HUES6 (cell line): ENCODE data around the gene PERCC1.

ENCODE experiments used
- H3K27ac ChIP-seq: 2 replicates; pipeline ENCODE4 v1.7.0; 2013; ENCODE audit warnings: low read depth, mild to moderate bottlenecking, low read length, inconsistent platforms
- H3K27me3 ChIP-seq: 2 replicates; pipeline ENCODE4 v1.6.1; 2013; ENCODE audit warnings: low read length; ENCODE audit not compliant: control insufficient read depth, insufficient read depth
- H3K36me3 ChIP-seq: 2 replicates; pipeline ENCODE4 v1.6.1; 2013; ENCODE audit warnings: low read length; ENCODE audit not compliant: control insufficient read depth, insufficient read depth
- H3K4me1 ChIP-seq: 2 replicates; pipeline ENCODE4 v1.6.1; 2013; ENCODE audit warnings: low read length; ENCODE audit not compliant: control insufficient read depth, insufficient read depth
- H3K4me3 ChIP-seq: 2 replicates; pipeline ENCODE4 v1.5.1; 2013; ENCODE audit warnings: low read depth, low read length
- H3K9ac ChIP-seq: one replicate; pipeline ENCODE4 v1.6.1; 2013; ENCODE audit warnings: mild to moderate bottlenecking, low read length
- H3K9me3 ChIP-seq: 2 replicates; pipeline ENCODE4 v1.6.1; 2013; ENCODE audit warnings: low read depth, low read length; ENCODE audit not compliant: control insufficient read depth, insufficient read depth

PERCC1 gene

GRCh38 chr16:1395444-1396031 lies 35.3 kb upstream of the PERCC1 start:
- Histone ChIP-seq H3K27me3 (no peaks in the 10 kb centered on the region), H3K9ac (no peak overlapping the region), H3K9me3 (no peaks in the 10 kb centered on the region), H3K27ac (no peak overlapping the region), H3K4me3 (no peak overlapping the region), H3K4me1 (no peaks in the 10 kb centered on the region), H3K36me3 (peaks cover 36% of the 10 kb centered on the region)

- Histone ChIP-seq H3K27me3 (no peaks in the 10 kb centered on the region), H3K36me3 (peaks cover 41% of the 10 kb centered on the region), H3K9ac (no peak overlapping the region)
Measured at GRCh38 chr16:1397779-1398178, 33.1 kb upstream of the PERCC1 start.

GRCh38 chr16:1398351-1398750 lies 32.5 kb upstream of the PERCC1 start:
- Histone ChIP-seq H3K36me3 (peaks cover 41% of the 10 kb centered on the region), H3K27me3 (no peaks in the 10 kb centered on the region), H3K9me3 (no peaks in the 10 kb centered on the region), H3K27ac (no peak overlapping the region), H3K9ac (no peak overlapping the region), H3K4me1 (no peaks in the 10 kb centered on the region), H3K4me3 (no peak overlapping the region)

More at GRCh38 chr16:1397779-1398178, 33.1 kb upstream of the PERCC1 start:
- Histone ChIP-seq H3K4me3 (no peak overlapping the region), H3K9me3 (no peaks in the 10 kb centered on the region), H3K4me1 (no peaks in the 10 kb centered on the region), H3K27ac (no peak overlapping the region)

- Histone ChIP-seq H3K9me3 (no peaks in the 10 kb centered on the region), H3K4me3 (no peak overlapping the region), H3K27ac (no peak overlapping the region), H3K36me3 (peaks cover 34% of the 10 kb centered on the region), H3K9ac (no peak overlapping the region), H3K27me3 (no peaks in the 10 kb centered on the region), H3K4me1 (no peaks in the 10 kb centered on the region)
Measured at GRCh38 chr16:1398826-1399581, 31.9 kb upstream of the PERCC1 start.

GRCh38 chr16:1401061-1401757 lies 29.7 kb upstream of the PERCC1 start:
- H3K9me3 ChIP-seq, result no peaks in the 10 kb centered on the region
- H3K9ac ChIP-seq, result no peak overlapping the region
- no peaks in the 10 kb centered on the region for H3K4me1 ChIP-seq
- H3K36me3 ChIP-seq, result peaks cover 33% of the 10 kb centered on the region
- no peaks in the 10 kb centered on the region for H3K27me3 ChIP-seq
- no peak overlapping the region for H3K27ac ChIP-seq
- H3K4me3 ChIP-seq, result no peak overlapping the region

- Histone ChIP-seq H3K9ac (no peak overlapping the region), H3K4me1 (no peaks in the 10 kb centered on the region), H3K27me3 (no peaks in the 10 kb centered on the region), H3K4me3 (no peak overlapping the region), H3K36me3 (peaks cover 33% of the 10 kb centered on the region), H3K9me3 (no peaks in the 10 kb centered on the region), H3K27ac (no peak overlapping the region)
Measured at GRCh38 chr16:1401758-1402154, 29.1 kb upstream of the PERCC1 start.

GRCh38 chr16:1403036-1403435 lies 27.8 kb upstream of the PERCC1 start:
- H3K27me3 ChIP-seq, result no peaks in the 10 kb centered on the region
- H3K9me3 ChIP-seq, result no peaks in the 10 kb centered on the region
- peaks cover 33% of the 10 kb centered on the region for H3K36me3 ChIP-seq
- no peak overlapping the region for H3K9ac ChIP-seq
- no peak overlapping the region for H3K27ac ChIP-seq
- H3K4me1 ChIP-seq, result peaks cover 4% of the 10 kb centered on the region; the same call in 1 of the 2 replicates
- H3K4me3 ChIP-seq, result no peak overlapping the region

GRCh38 chr16:1403733-1404132 lies 27.1 kb upstream of the PERCC1 start:
- Histone ChIP-seq H3K36me3 (peaks cover 29% of the 10 kb centered on the region), H3K27ac (no peak overlapping the region), H3K27me3 (no peaks in the 10 kb centered on the region), H3K4me3 (no peak overlapping the region), H3K4me1 (peaks cover 4% of the 10 kb centered on the region; the same call in 1 of the 2 replicates), H3K9ac (no peak overlapping the region), H3K9me3 (no peaks in the 10 kb centered on the region)

DNA sequence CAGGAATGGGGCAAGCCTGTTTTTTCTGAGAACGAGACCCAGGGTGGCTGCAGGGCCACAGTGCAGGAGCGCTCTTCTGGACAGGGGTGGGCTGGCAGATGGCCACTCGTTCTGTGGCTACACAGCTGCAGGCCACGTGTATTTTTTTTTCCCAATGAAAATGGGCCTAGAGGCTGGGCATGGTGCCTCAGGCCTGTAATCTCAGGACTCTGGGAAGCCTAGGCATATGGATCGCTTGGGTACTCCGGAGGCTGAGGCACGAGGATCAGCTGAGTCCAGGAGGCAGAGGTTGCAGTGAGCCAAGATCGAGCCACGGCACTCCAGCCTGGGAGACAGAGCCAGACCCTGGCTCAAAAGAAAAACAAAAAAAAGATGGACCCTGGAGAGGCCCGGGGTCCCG lies 23.1 kb upstream of the PERCC1 start:
- Histone ChIP-seq H3K4me3 (peak overlapping the region; percentile 97), H3K9ac (peak overlapping the region; percentile 26), H3K9me3 (no peaks in the 10 kb centered on the region), H3K27me3 (no peaks in the 10 kb centered on the region), H3K4me1 (peaks cover 4% of the 10 kb centered on the region; the same call in 1 of the 2 replicates), H3K36me3 (peaks cover 6% of the 10 kb centered on the region; the same call in 1 of the 2 replicates), H3K27ac (no peak overlapping the region)

DNA sequence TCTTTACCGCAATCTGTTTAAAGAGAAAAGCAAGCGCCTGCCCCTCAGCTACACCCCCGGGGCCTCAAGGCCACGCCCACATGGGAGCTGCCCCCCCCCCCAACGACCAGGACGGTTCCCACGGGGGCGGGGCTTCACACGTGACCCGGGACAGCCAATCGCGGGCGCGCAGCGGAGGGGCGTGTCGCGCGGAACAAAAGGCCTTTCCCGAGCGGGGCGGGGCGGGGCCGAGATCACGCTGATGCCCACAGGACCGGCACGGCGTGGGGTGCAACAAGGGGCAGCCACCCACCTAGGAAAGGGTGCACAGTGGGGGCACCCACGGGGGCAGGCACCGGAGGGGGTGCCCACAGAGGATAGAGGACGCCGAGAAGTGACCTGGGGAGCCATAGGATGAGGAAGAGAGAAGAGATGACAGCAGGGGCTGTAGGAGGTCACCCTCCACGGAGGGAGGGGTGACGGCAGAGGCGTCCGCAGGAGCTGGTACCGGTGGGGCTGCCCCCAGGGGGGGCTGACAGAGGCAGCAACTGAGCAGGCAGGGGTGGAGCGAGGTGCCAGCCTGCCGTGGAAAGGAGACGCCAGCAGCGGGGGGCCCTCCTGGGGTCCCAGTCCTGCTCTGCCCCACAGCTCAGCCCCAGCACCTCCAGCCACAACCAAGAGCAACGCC lies 22.6 kb upstream of the PERCC1 start:
- Histone ChIP-seq H3K27me3 (no peaks in the 10 kb centered on the region), H3K36me3 (peaks cover 2% of the 10 kb centered on the region; the same call in 1 of the 2 replicates), H3K4me3 (peak overlapping the region; percentile 97), H3K4me1 (peaks cover 4% of the 10 kb centered on the region; the same call in 1 of the 2 replicates), H3K9me3 (no peaks in the 10 kb centered on the region), H3K27ac (no peak overlapping the region), H3K9ac (peak overlapping the region; percentile 75)
